B cell (primary cell): ENCODE measurements around the gene RIPOR1. TPM values are rescaled to one million over a fixed set of nuclear protein-coding genes. Genes with fewer than 3 reads are reported as not detected.

Experiments
- ATAC-seq: fragments of 200-7000 bp; cut with Tn5 transposase; one replicate; pipeline ENCODE4 v1.10.0; 2021; ENCODE audit warnings: low read depth, mild to moderate bottlenecking, moderate number of reproducible peaks, moderate library complexity
- CTCF ChIA-PET: fragments of 350-600 bp; sonication (Branson Sonifier 250); formaldehyde crosslinking; loops from one replicate; lab custom pipeline; 2021; ENCODE audit warnings: antibody characterized with exemption, inconsistent platforms; lab: Charles Lee
- POLR2A ChIA-PET: fragments of 350-600 bp; sonication (Branson Sonifier 250); formaldehyde crosslinking; loops from one replicate; lab custom pipeline; 2021; ENCODE audit warnings: antibody characterized with exemption; lab: Charles Lee
- DNase-seq: peaks from one replicate; pipeline ENCODE4 v3.0.0; 2013
- H2AFZ ChIP-seq: 2 replicates; pipeline ENCODE4 v1.6.1; 2012; ENCODE audit warnings: mild to moderate bottlenecking, low read depth, low read length; ENCODE audit not compliant: insufficient read depth, poor library complexity, severe bottlenecking
- H3K27ac ChIP-seq, 2 donors: 1 replicate in 1 of 2; 2 replicates in 1 of 2; pipeline ENCODE4 v1.5.1; 2012 to 2013; ENCODE audit warnings: low read length in 2 of 2, mild to moderate bottlenecking in 2 of 2, moderate library complexity in 1 of 2
- H3K27me3 ChIP-seq, 4 experiments: fragments of 200-600 bp in 1 of 4; sonication (generic) in 1 of 4; replicated peaks in 1 of 4; 1 replicate in 2 of 4; 2 replicates in 2 of 4; pipeline versions ENCODE4 v1.6.1 to v1.7.0; 2013 to 2016; ENCODE audit warnings: low read length in 3 of 4, mild to moderate bottlenecking in 2 of 4, mixed read lengths in 1 of 4, moderate library complexity in 1 of 4; ENCODE audit not compliant: insufficient read depth in 4 of 4, control insufficient read depth in 3 of 4; ENCODE audit errors: control extremely low read depth in 1 of 4
- H3K36me3 ChIP-seq, 2 experiments: replicated peaks in 1 of 2; 1 replicate in 1 of 2; 2 replicates in 1 of 2; pipeline versions ENCODE4 v1.6.1 to v1.7.1; 2013; ENCODE audit warnings: low read length in 1 of 2; ENCODE audit not compliant: insufficient read depth in 2 of 2, control insufficient read depth in 1 of 2; ENCODE audit errors: control extremely low read depth in 1 of 2, extremely low read depth in 1 of 2
- H3K4me1 ChIP-seq, 2 donors: fragments of 200-600 bp in 1 of 2; sonication (generic) in 1 of 2; 1 replicate in 1 of 2; 2 replicates in 1 of 2; pipeline versions ENCODE4 v1.5.1 to v1.6.1; 2013 to 2017; ENCODE audit warnings: low read length in 2 of 2; ENCODE audit not compliant: control insufficient read depth in 2 of 2, insufficient read depth in 2 of 2
- H3K4me2 ChIP-seq: replicated peaks from 2 replicates; pipeline ENCODE3; 2012; ENCODE audit warnings: mild to moderate bottlenecking, low read depth, low read length; ENCODE audit not compliant: poor library complexity, severe bottlenecking
- H3K4me3 ChIP-seq, 5 experiments: fragments of 200-600 bp in 1 of 5; sonication (generic) in 1 of 5; 1 replicate in 3 of 5; 2 replicates in 2 of 5; pipeline versions ENCODE4 v1.5.1 to v1.7.0; 2011 to 2016; ENCODE audit warnings: low read length in 4 of 5, mild to moderate bottlenecking in 4 of 5, low read depth in 2 of 5, control low read depth in 1 of 5, moderate library complexity in 1 of 5; ENCODE audit not compliant: insufficient read depth in 1 of 5; ENCODE audit errors: control extremely low read depth in 1 of 5, extremely low read depth in 1 of 5
- H3K79me2 ChIP-seq: fragments of 200-600 bp; sonication (generic); one replicate; pipeline ENCODE4 v1.6.0; 2016; ENCODE audit warnings: low read length; ENCODE audit not compliant: control insufficient read depth, insufficient read depth
- H3K9ac ChIP-seq: fragments of 200-600 bp; sonication (generic); 2 replicates; pipeline ENCODE4 v1.6.1; 2017; ENCODE audit warnings: mild to moderate bottlenecking, low read length, moderate library complexity
- H3K9me3 ChIP-seq, 3 donors: one replicate each; pipeline versions ENCODE4 v1.6.1 to v1.7.1; 2013; ENCODE audit warnings: low read length in 2 of 3; ENCODE audit not compliant: control insufficient read depth in 2 of 3, insufficient read depth in 1 of 3; ENCODE audit errors: control extremely low read depth in 1 of 3
- H4K20me1 ChIP-seq: 2 replicates; pipeline ENCODE4 v1.6.0; 2012; ENCODE audit warnings: mild to moderate bottlenecking, low read length; ENCODE audit not compliant: insufficient read depth, control insufficient read depth, poor library complexity, severe bottlenecking
- H3K27ac Mint-ChIP-seq: one replicate; pipeline ENCODE4 v1.8.0; 2021; ENCODE audit warnings: mixed read lengths
- H3K27me3 Mint-ChIP-seq: one replicate; pipeline ENCODE4 v1.8.0; 2021; ENCODE audit warnings: mixed read lengths
- H3K4me1 Mint-ChIP-seq: one replicate; pipeline ENCODE4 v1.8.0; 2021; ENCODE audit warnings: mixed read lengths
- H3K4me3 Mint-ChIP-seq: one replicate; pipeline ENCODE4 v1.8.0; 2021; ENCODE audit warnings: mixed read lengths
- H3K9me3 Mint-ChIP-seq: one replicate; pipeline ENCODE4 v1.8.0; 2022; ENCODE audit warnings: mixed read lengths; ENCODE audit not compliant: insufficient read depth
- CTCF ChIP-seq: fragments of 200-600 bp; IDR thresholded peaks from one replicate; pipeline ENCODE4 v1.8.0; 2022; ENCODE audit warnings: antibody characterized with exemption, mild to moderate bottlenecking
- EZH2 ChIP-seq: IDR thresholded peaks from 2 replicates; pipeline ENCODE4 v1.6.1; 2012; ENCODE audit warnings: borderline replicate concordance, low read depth, mild to moderate bottlenecking, moderate library complexity, low read length; ENCODE audit not compliant: insufficient read depth, poor library complexity, severe bottlenecking
- WGBS: methylation state at CpG from one replicate; pipeline ENCODE4 v1.1.5; 2013; ENCODE audit warnings: missing lambda C conversion rate; ENCODE audit not compliant: insufficient coverage; 5-methylcytosine and 5-hydroxymethylcytosine counted together
- intact Hi-C: fragments of 100-400 bp; cut with micrococcal nuclease; formaldehyde crosslinking; loops from one replicate; pipeline ENCODE4 v1.10.0; 2022
- polyA plus RNA-seq: library from polyadenylated mRNA; depleted of rRNA; stranded (reverse); fragments of >200 nt; gene quantifications from 2 replicates; pipeline ENCODE4 v1.2.3, GENCODE V29; 2012
- total RNA-seq, 2 donors: library from RNA; stranded (reverse); fragments of 120-200 nt in 1 of 2; gene quantifications; 1 replicate in 1 of 2; 2 replicates in 1 of 2; pipeline versions ENCODE4 v1.2.3 to v1.2.4, GENCODE V29; 2013 to 2022

The RIPOR1 gene
- total and polyA plus RNA-seq, 2 donors (not counting 1 experiment from before 2014, with no cell fraction given): 124 to 363 TPM

DNA sequence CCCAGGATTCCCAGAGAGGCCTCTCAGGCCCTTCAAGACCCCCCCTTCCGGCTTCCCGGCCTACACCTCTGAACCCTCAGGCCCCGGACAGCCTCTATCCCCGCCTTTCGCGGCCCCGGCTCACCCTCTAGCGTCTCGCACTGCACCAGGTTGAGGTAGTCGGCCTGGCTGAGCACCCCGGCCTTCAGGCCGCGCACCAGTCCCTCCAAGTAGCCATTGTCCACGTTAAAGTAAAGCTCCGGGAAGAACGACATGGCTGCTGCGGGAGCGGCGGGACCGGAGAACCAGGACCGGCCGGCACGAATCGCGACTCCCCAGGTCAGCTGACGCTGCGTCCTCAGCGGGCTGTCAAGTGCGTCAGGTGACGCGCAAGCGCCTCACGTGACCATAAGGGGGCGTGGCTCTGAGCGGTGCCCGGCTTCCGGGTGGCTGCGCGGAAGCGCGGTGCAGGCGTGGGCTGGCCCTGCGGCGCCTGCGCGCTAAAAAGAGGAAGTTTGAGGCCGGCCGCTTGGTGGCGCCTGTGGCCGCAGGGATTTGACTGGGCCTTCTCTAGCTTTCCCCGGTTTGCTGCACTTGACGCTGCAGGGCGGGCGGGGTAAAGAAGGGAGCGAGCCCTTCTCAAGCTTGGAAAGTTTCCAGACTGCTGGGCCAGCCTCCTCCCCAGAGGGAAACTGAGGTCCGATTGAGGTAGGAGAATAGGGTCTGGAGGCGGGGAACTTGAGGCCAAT lies 47.6 kb upstream of the RIPOR1 start, which contains the start of gene ATP6V0D1:
TSS of gene ATP6V0D1 (minus strand) at position 325 of the 728 bp plus-strand sequence. CDS start at position 254, 71 bp downstream.
- H3K27ac ChIP-seq: peak within 1 kb of the TSS; percentile 99 to 100
- Mint-ChIP-seq H3K27ac (peak within 1 kb of the TSS; percentile 98), H3K9me3 (no peaks in the 10 kb centered on the region), H3K27me3 (no peaks in the 10 kb centered on the region), H3K4me1 (peaks cover 63% of the 10 kb centered on the region), H3K4me3 (peak within 1 kb of the TSS; percentile 99)
- peaks cover 0 to 27% of the 10 kb centered on the region in 2 experiments for H3K36me3 ChIP-seq
- peak within 1 kb of the TSS; percentile 67 to 100 (median 99) for H3K4me3 ChIP-seq
- no peaks in the 10 kb centered on the region for H3K27me3 ChIP-seq
- POLR2A ChIA-PET: interaction anchor here (0.5 to 2.5 kb wide), 18 partner anchors 8 to 604 kb away, joined by 3 to 19 read pairs (median 5); partner anchors contain the start of genes CARMIL2, CTCF, NFATC3 and PSMB10
- intact Hi-C loops: loop anchor here (1.0 to 10.0 kb wide), 11 partner anchors 8 to 603 kb away; partner anchors contain the start of genes ACD, CTCF, FHOD1 and NUTF2
- H3K9ac ChIP-seq: peak within 1 kb of the TSS; percentile 100
- peak within 1 kb of the TSS; percentile 95 for H3K4me2 ChIP-seq
- CTCF ChIA-PET: interaction anchor here (0.6 to 23.6 kb wide), 27 partner anchors 13 to 578 kb away, joined by 3 to 817 read pairs (median 4); partner anchors contain the start of genes ACD, C16orf86, CARMIL2 and CTCF
- TF ChIP-seq CTCF (peak; percentile 79), EZH2 (no peak)
- peaks cover 38 to 52% of the 10 kb centered on the region in 2 donors for H3K4me1 ChIP-seq
- peak; percentile 100 for DNase-seq
- under 1% methylated on average over 53 of the region's 57 CpGs for WGBS
- H4K20me1 ChIP-seq: peaks cover 44% of the 10 kb centered on the region
- peak within 1 kb of the TSS; percentile 77 for H2AFZ ChIP-seq
- peak; percentile 85 for ATAC-seq
- H3K79me2 ChIP-seq: peaks cover 95% of the 10 kb centered on the region
- H3K9me3 ChIP-seq: peaks cover 0 to 3% (median 0%) of the 10 kb centered on the region in 3 donors
